ENCODE data around the gene FAM24A. TPM values are rescaled to one million over a fixed set of nuclear protein-coding genes. Genes with fewer than 3 reads are reported as not detected.

Gene FAM24A
- total and polyA plus RNA-seq, 10 donors = not detected

- 22 to 37% (median 29%) methylated on average over 4 to 5 of the region's 5 CpGs for WGBS, 5 donors
Measured at GRCh38 chr10:122911889-122912484, 1.6 kb downstream of the FAM24A start.

GRCh38 chr10:122915700-122916099, 5.3 kb downstream of the FAM24A start:
- no peak overlapping the region for H3K27ac ChIP-seq
- H3K4me3 ChIP-seq = no peak overlapping the region
- TF ChIP-seq CTCF (IDR thresholded peaks at IDR 0.05 in 8 of 11, conservative IDR thresholded peaks at IDR 0.05 in 3 of 11) (no peak), POLR2AphosphoS5 (IDR thresholded peaks at IDR 0.05) (no peak)
- intact Hi-C loops (cut with DNase I; ENCODE audit: low total_unique reads) = no loop called here
- WGBS, 5 donors = 67 to 75% (median 72%) methylated on average over 2 of the region's 2 CpGs; no CpG with 5 or more reads in 1 of the 5 donors
- H3K9me3 ChIP-seq = peaks cover 0 to 4% (median 0%) of the 10 kb centered on the region in 8 donors
- no peaks in the 10 kb centered on the region for H3K4me1 ChIP-seq
- H3K36me3 ChIP-seq = no peaks in the 10 kb centered on the region
- no peaks in the 10 kb centered on the region for H3K27me3 ChIP-seq (replicated peaks in 1 of 7)
- no peak for DNase-seq

More at GRCh38 chr10:122911889-122912484, 1.6 kb downstream of the FAM24A start:
- H3K4me3 ChIP-seq = no peak overlapping the region
- no peaks in the 10 kb centered on the region for H3K36me3 ChIP-seq
- no peaks in the 10 kb centered on the region for H3K27me3 ChIP-seq (replicated peaks in 1 of 7)
- no peaks in the 10 kb centered on the region for H3K4me1 ChIP-seq
- DNase-seq = no peak
- no peak for TF ChIP-seq POLR2A (IDR thresholded peaks at IDR 0.05)
- TF ChIP-seq CTCF (IDR thresholded peaks at IDR 0.05 in 8 of 11, conservative IDR thresholded peaks at IDR 0.05 in 3 of 11) = no peak
- TF ChIP-seq POLR2AphosphoS5 (IDR thresholded peaks at IDR 0.05) = no peak
- H3K9me3 ChIP-seq = no peaks in the 10 kb centered on the region
- H3K27ac ChIP-seq = no peak overlapping the region
- intact Hi-C loops (cut with DNase I; ENCODE audit: low total_unique reads) = no loop called here

DNA sequence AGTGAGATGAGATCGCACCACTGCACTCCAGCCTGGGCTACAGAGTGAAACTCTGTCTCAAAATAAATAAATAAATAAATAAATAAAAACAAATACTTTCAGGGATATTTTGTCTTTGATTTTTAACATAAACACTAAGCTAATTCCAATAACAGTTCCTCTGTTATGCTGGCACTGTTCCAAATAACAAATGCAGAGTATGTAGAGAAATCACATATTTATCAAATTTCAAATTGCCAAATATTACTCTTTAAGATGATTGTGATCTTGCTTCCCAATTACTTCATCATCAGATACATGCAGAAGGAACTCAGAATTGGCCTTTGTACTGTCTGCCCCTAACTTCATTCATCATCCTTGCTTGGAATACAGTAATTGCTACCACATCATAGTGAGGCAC, 19.7 kb downstream of the FAM24A start:
- Histone ChIP-seq H3K4me3 (no peak overlapping the region), H3K27me3 (replicated peaks in 1 of 7) (no peaks in the 10 kb centered on the region), H3K27ac (no peak overlapping the region), H3K4me1 (no peaks in the 10 kb centered on the region), H3K36me3 (peaks cover 0 to 16% (median 0%) of the 10 kb centered on the region in 6 donors), H3K9me3 (no peaks in the 10 kb centered on the region)
- no peak for DNase-seq
- TF ChIP-seq POLR2AphosphoS5 (IDR thresholded peaks at IDR 0.05) (no peak), POLR2A (IDR thresholded peaks at IDR 0.05) (no peak), CTCF (IDR thresholded peaks at IDR 0.05 in 8 of 11, conservative IDR thresholded peaks at IDR 0.05 in 3 of 11) (no peak)
- intact Hi-C loops (cut with DNase I; ENCODE audit: low total_unique reads) = no loop called here
- 94 to 100% (median 100%) methylated on average over 1 of the region's 1 CpG for WGBS, 5 donors

DNA sequence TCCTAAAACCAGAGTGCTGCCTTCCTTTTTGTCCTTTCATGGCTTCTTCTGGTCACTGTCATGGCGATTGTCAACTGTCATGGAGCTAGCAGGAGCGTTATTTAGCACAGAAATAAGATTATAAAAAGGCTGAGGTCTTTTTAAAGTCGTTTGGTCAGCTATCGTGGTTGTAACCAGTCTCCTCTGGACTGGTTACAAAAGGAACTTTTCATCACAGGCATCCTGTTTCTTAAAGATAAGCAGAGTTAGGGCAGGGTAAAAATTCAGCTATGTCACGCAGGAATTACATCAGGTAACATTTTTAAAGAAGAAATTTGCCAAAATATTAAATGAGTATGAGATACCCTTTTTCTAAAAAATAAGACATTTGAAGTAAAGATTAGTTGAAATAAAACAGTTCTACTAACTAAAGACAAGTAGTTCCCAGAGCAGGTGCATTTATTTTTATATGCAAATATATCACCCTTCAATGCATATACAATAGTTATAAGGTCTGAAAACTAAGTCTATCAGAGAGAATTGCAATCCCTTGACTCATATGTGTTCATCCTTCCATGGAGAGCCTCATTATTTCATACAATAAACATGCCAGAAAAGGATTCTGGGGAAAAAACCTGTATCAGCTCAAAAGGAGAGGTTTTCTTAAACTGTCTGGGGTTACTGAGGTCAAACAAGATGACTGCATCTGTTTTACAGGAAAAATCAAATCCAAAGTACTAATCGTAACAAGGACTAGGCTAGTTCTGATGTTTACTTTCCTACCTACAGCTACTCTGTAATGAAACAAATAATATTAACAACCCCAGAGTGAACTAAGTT, 20.9 kb downstream of the FAM24A start:
- no peak for TF ChIP-seq CTCF (IDR thresholded peaks at IDR 0.05 in 8 of 11, conservative IDR thresholded peaks at IDR 0.05 in 3 of 11)
- TF ChIP-seq POLR2AphosphoS5 (IDR thresholded peaks at IDR 0.05) = no peak
- TF ChIP-seq POLR2A (IDR thresholded peaks at IDR 0.05) = no peak
- Histone ChIP-seq H3K4me3 (no peak overlapping the region), H3K36me3 (peaks cover 0 to 27% (median under 1%) of the 10 kb centered on the region in 6 donors), H3K9me3 (no peaks in the 10 kb centered on the region), H3K27ac (no peak overlapping the region), H3K4me1 (no peaks in the 10 kb centered on the region), H3K27me3 (replicated peaks in 1 of 7) (no peaks in the 10 kb centered on the region)
- 49 to 72% (median 60%) methylated on average over 6 of the region's 6 CpGs for WGBS, 5 donors
- no peak for DNase-seq
- intact Hi-C loops (cut with DNase I; ENCODE audit: low total_unique reads) = no loop called here

Data from spleen (tissue), 11 donors.